PC-3 (cell line): ENCODE results near the gene GDNF.

Source experiments
- EZH2 ChIP-seq: fragments of 300-600 bp; sonication (generic); IDR thresholded peaks from one replicate; pipeline ENCODE4 v1.6.1; 2017; ENCODE audit warnings: antibody characterized with exemption, mild to moderate bottlenecking, low read length; ENCODE audit not compliant: unreplicated experiment
- EZH2phosphoT487 ChIP-seq: fragments of 300-600 bp; sonication (generic); IDR thresholded peaks from 2 replicates; pipeline ENCODE4 v1.6.1; 2018; ENCODE audit warnings: mild to moderate bottlenecking, antibody characterized with exemption, low read length, borderline replicate concordance
- TF ChIP-seq, protein P1 (sequence below): fragments of 300-600 bp; sonication (generic); conservative IDR thresholded peaks from 2 replicates; pipeline ENCODE4 v1.5.1; 2017; ENCODE audit warnings: antibody characterized with exemption, low read depth, mild to moderate bottlenecking, low read length

DNA sequence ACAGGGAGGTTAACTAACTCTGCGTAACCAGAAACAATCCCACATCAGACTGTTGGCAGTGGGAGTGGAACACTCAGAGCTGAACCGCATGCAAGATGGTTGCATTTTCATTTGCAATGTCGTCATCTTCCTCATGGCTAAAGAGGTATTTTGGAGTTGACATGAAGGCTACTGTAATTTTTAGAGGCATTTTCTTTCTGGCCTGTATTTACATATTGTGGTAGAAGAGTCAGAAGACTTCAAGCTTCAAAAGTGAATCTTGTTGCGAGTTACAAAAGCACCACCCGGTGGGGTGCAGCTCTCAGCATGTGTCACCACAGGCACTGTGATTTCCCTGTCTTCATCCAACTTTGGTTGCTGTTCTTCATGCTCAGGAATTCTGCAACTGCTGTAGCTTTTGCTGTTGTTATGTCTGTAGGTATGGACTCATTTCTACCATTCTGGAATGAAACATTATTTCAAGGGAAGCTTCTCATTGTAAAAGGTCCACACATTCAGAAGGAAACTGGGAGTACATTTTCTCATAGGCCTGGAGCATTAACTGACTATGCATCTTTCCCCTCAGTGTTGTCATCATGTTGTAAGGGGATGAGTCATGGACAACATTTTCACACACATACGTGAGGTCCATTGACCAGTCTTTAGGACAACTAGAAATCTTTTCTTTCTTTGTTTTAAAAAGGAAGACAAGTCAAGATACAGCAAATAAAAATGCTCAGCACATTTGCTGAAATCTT lies 35.4 kb upstream of the GDNF start:
- TF ChIP-seq, protein P1, sequence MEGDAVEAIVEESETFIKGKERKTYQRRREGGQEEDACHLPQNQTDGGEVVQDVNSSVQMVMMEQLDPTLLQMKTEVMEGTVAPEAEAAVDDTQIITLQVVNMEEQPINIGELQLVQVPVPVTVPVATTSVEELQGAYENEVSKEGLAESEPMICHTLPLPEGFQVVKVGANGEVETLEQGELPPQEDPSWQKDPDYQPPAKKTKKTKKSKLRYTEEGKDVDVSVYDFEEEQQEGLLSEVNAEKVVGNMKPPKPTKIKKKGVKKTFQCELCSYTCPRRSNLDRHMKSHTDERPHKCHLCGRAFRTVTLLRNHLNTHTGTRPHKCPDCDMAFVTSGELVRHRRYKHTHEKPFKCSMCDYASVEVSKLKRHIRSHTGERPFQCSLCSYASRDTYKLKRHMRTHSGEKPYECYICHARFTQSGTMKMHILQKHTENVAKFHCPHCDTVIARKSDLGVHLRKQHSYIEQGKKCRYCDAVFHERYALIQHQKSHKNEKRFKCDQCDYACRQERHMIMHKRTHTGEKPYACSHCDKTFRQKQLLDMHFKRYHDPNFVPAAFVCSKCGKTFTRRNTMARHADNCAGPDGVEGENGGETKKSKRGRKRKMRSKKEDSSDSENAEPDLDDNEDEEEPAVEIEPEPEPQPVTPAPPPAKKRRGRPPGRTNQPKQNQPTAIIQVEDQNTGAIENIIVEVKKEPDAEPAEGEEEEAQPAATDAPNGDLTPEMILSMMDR: no peak
- TF ChIP-seq EZH2 (no peak), EZH2phosphoT487 (no peak)
